Uterus (tissue), 4 donors: ENCODE results near the gene ZBTB2. TPM values are rescaled to one million over a fixed set of nuclear protein-coding genes. Genes with fewer than 3 reads are reported as not detected.
"Not testable (repeated sequence)": the region's sequence is repeated elsewhere in the genome, so short reads cannot be mapped to it uniquely, and the experiment has no call there.

ENCODE experiments used
- DNase-seq, 2 donors: peaks; one replicate each; pipeline ENCODE4 v3.0.0-alpha.2; 2019 to 2020
- H3K27ac ChIP-seq, 2 donors: fragments of 200-600 bp; sonication (generic); 1 replicate in 1 of 2; 2 replicates in 1 of 2; pipeline ENCODE4 v1.5.1; 2016 to 2018
- H3K27me3 ChIP-seq, 2 donors: fragments of 200-600 bp; sonication (generic); one replicate each; pipeline ENCODE4 v1.5.1; 2018 to 2019; ENCODE audit warnings: control low read depth in 1 of 2
- H3K36me3 ChIP-seq, 2 donors: fragments of 200-600 bp; sonication (generic); one replicate each; pipeline ENCODE4 v1.5.1; 2019; ENCODE audit warnings: control low read depth in 1 of 2
- H3K4me1 ChIP-seq, 2 donors: fragments of 200-600 bp; sonication (generic); one replicate each; pipeline ENCODE4 v1.5.1; 2018 to 2019; ENCODE audit warnings: control low read depth in 1 of 2
- H3K4me3 ChIP-seq, 2 donors: fragments of 200-600 bp; sonication (generic); 1 replicate in 1 of 2; 2 replicates in 1 of 2; pipeline ENCODE4 v1.5.1; 2018 to 2019; ENCODE audit warnings: mild to moderate bottlenecking in 1 of 2
- H3K9me3 ChIP-seq, 2 donors: fragments of 200-600 bp; sonication (generic); one replicate each; pipeline ENCODE4 v1.5.1; 2019; ENCODE audit warnings: control low read depth in 1 of 2
- CTCF ChIP-seq, 4 experiments: fragments of 200-600 bp in 2 of 4; fragments of 450-650 bp in 2 of 4; sonication (generic) in 2 of 4; IDR thresholded peaks; one replicate each; pipeline ENCODE4 v1.5.1; 2016 to 2019; ENCODE audit warnings: antibody characterized with exemption in 4 of 4, mild to moderate bottlenecking in 2 of 4, moderate library complexity in 1 of 4
- POLR2A ChIP-seq, 2 donors: fragments of 450-650 bp; IDR thresholded peaks; one replicate each; pipeline ENCODE4 v1.6.1; 2016; ENCODE audit warnings: antibody characterized with exemption in 2 of 2, mild to moderate bottlenecking in 1 of 2, moderate library complexity in 1 of 2
- intact Hi-C: fragments of 100-400 bp; cut with DNase I; formaldehyde crosslinking; loops from one replicate; pipeline ENCODE4 v1.15.1; 2023; ENCODE audit warnings: low total_unique reads
- total RNA-seq, 4 donors: library from RNA; depleted of rRNA in 3 of 4; stranded (reverse); fragments of >200 nt in 3 of 4; gene quantifications; one replicate each; pipeline versions ENCODE4 v1.1.0 to v1.2.4, GENCODE V29; 2014 to 2023
- donor health status: DM: yes; HTN: yes; CAD: no.

Gene ZBTB2
- total RNA-seq, 4 donors from 2014 or later = 3.6 to 17.5 (median 6.8) TPM

- Histone ChIP-seq H3K4me3 (no peak overlapping the region), H3K27ac (no peak overlapping the region), H3K27me3 (no peaks in the 10 kb centered on the region), H3K4me1 (peaks cover 0 to 5% of the 10 kb centered on the region in 2 donors), H3K36me3 (no peaks in the 10 kb centered on the region), H3K9me3 (no peaks in the 10 kb centered on the region)
- no peak for DNase-seq
- intact Hi-C loops = no loop called here
- TF ChIP-seq CTCF (IDR thresholded peaks at IDR 0.05) (no peak), POLR2A (IDR thresholded peaks at IDR 0.05) (no peak)
Measured at GRCh38 chr6:151384151-151384550, 7.2 kb downstream of the ZBTB2 start.

GRCh38 chr6:151382631-151383030 is 8.7 kb downstream of the ZBTB2 start:
- DNase-seq, H3K27me3 ChIP-seq, H3K36me3 ChIP-seq, H3K27ac ChIP-seq, H3K9me3 ChIP-seq, H3K4me1 ChIP-seq, H3K4me3 ChIP-seq, intact Hi-C loops: not testable (repeated sequence)

- TF ChIP-seq POLR2A (IDR thresholded peaks at IDR 0.05) = no peak
- TF ChIP-seq CTCF (IDR thresholded peaks at IDR 0.05) = no peak
- no peak for DNase-seq
- Histone ChIP-seq H3K9me3 (no peaks in the 10 kb centered on the region), H3K36me3 (no peaks in the 10 kb centered on the region), H3K4me3 (no peak overlapping the region), H3K4me1 (peaks cover 0 to 3% of the 10 kb centered on the region in 2 donors), H3K27ac (no peak overlapping the region), H3K27me3 (no peaks in the 10 kb centered on the region)
- intact Hi-C loops = no loop called here
Measured at GRCh38 chr6:151381722-151382121, 9.6 kb downstream of the ZBTB2 start.

GRCh38 chr6:151380848-151381205 is 10.5 kb downstream of the ZBTB2 start:
- DNase-seq = no peak
- TF ChIP-seq CTCF (IDR thresholded peaks at IDR 0.05) = no peak
- no peak for TF ChIP-seq POLR2A (IDR thresholded peaks at IDR 0.05)
- intact Hi-C loops = no loop called here
- H3K36me3 ChIP-seq = no peaks in the 10 kb centered on the region
- H3K4me1 ChIP-seq = peaks cover 0 to 3% of the 10 kb centered on the region in 2 donors
- no peaks in the 10 kb centered on the region for H3K27me3 ChIP-seq
- H3K27ac ChIP-seq = no peak overlapping the region
- no peaks in the 10 kb centered on the region for H3K9me3 ChIP-seq
- H3K4me3 ChIP-seq = no peak overlapping the region

- TF ChIP-seq POLR2A (IDR thresholded peaks at IDR 0.05) = no peak
- no peak for TF ChIP-seq CTCF (IDR thresholded peaks at IDR 0.05)
- Histone ChIP-seq H3K9me3 (no peaks in the 10 kb centered on the region), H3K27ac (no peak overlapping the region), H3K27me3 (no peaks in the 10 kb centered on the region), H3K4me3 (no peak overlapping the region), H3K4me1 (peaks cover 0 to 3% of the 10 kb centered on the region in 2 donors), H3K36me3 (no peaks in the 10 kb centered on the region)
- intact Hi-C loops = no loop called here
- DNase-seq = no peak
Measured at GRCh38 chr6:151379933-151380847, 11.2 kb downstream of the ZBTB2 start.
